Esophagus muscularis mucosa (tissue), 4 donors: ENCODE measurements around the gene ZNF587. TPM values are rescaled to one million over a fixed set of nuclear protein-coding genes. Genes with fewer than 3 reads are reported as not detected.

Experiments used
- DNase-seq: peaks from one replicate; pipeline ENCODE4 v3.0.0-alpha.2; 2017; ENCODE audit errors: extremely low spot score
- H3K27ac ChIP-seq, 4 donors: fragments of 200-600 bp; sonication (generic); replicated peaks in 1 of 4; 1 replicate in 3 of 4; 2 replicates in 1 of 4; pipeline ENCODE4 v1.5.1; 2016 to 2019; ENCODE audit warnings: mild to moderate bottlenecking in 1 of 4
- H3K27me3 ChIP-seq, 4 donors: fragments of 200-600 bp; sonication (generic); one replicate each; pipeline versions ENCODE4 v1.5.1 to v1.6.0; 2016 to 2019
- H3K36me3 ChIP-seq, 4 donors: fragments of 200-600 bp; sonication (generic); one replicate each; pipeline ENCODE4 v1.5.1; 2016 to 2019
- H3K4me1 ChIP-seq, 4 donors: fragments of 200-600 bp; sonication (generic); one replicate each; pipeline ENCODE4 v1.5.1; 2016 to 2019
- H3K4me3 ChIP-seq, 4 donors: fragments of 200-600 bp; sonication (generic); 1 replicate in 2 of 4; 2 replicates in 2 of 4; pipeline ENCODE4 v1.5.1; 2016 to 2019; ENCODE audit warnings: mild to moderate bottlenecking in 4 of 4, moderate library complexity in 1 of 4
- H3K9me3 ChIP-seq, 4 donors: fragments of 200-600 bp; sonication (generic); 1 replicate in 3 of 4; 2 replicates in 1 of 4; pipeline ENCODE4 v1.5.1; 2016 to 2019
- EP300 ChIP-seq: sonication (generic); formaldehyde crosslinking; IDR thresholded peaks from one replicate; pipeline ENCODE4 v1.6.1; 2017; ENCODE audit warnings: antibody characterized with exemption
- POLR2A ChIP-seq: fragments of 450-650 bp; IDR thresholded peaks from one replicate; pipeline ENCODE4 v1.6.1; 2017; ENCODE audit warnings: antibody characterized with exemption, moderate library complexity, mild to moderate bottlenecking, low read depth
- POLR2AphosphoS5 ChIP-seq, 2 donors: sonication (generic); formaldehyde crosslinking; IDR thresholded peaks; one replicate each; pipeline ENCODE4 v1.6.1; 2017; ENCODE audit warnings: antibody characterized with exemption in 2 of 2
- whole genome bisulfite sequencing: methylation state at CpG from one replicate; pipeline ENCODE4 v1.1.5; 2018; 5-methylcytosine and 5-hydroxymethylcytosine counted together
- intact Hi-C: fragments of 100-400 bp; cut with DNase I; formaldehyde crosslinking; loops from one replicate; pipeline ENCODE4 v1.15.1; 2023
- total RNA-seq, 4 donors: library from RNA; depleted of rRNA; stranded (reverse); fragments of >200 nt; gene quantifications; one replicate each; pipeline versions ENCODE4 v1.1.0 to v1.2.1, GENCODE V29; 2016
- TF ChIP-seq, protein P1 (sequence below), 3 experiments: fragments of 200-600 bp in 2 of 3; fragments of 450-650 bp in 1 of 3; sonication (generic) in 2 of 3; IDR thresholded peaks; one replicate each; pipeline ENCODE4 v1.5.1; 2017 to 2019; ENCODE audit warnings: antibody characterized with exemption in 3 of 3, mild to moderate bottlenecking in 2 of 3, moderate library complexity in 1 of 3

ZNF587 gene
- total RNA-seq, 4 donors from 2014 or later: 10.9 to 27.8 (median 19.8) TPM

DNA sequence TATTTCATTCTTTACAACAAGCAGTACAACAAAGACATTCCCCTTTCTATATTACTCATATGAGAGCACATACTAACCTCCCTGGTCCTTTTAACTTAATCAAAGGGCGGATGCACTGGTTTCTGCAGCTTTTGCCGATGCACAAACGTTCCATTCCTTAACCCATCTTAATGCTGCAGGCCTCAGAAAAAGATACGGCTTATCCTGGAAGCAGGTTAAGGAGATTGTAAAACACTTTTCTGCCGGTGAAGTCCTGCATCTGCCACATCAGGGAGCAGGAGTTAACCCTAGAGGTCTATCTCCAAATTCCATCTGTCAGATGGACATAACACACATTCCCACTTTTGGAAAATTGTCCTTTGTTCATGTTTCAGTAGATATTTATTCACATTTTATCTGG is 50.7 kb downstream of the ZNF587 start:
- peaks cover 0 to 9% (median 5%) of the 10 kb centered on the region in 4 donors for H3K36me3 ChIP-seq
- 49% methylated on average over 5 of the region's 5 CpGs for WGBS

GRCh38 chr19:57903618-57904184 is 54.0 kb downstream of the ZNF587 start:
- intact Hi-C loops: no loop called here
- 75% methylated on average over 7 of the region's 7 CpGs for WGBS
- Histone ChIP-seq H3K36me3 (peaks cover 9 to 29% (median 19%) of the 10 kb centered on the region in 4 donors), H3K4me1 (peaks cover 0 to 7% (median 0%) of the 10 kb centered on the region in 4 donors), H3K27me3 (no peaks in the 10 kb centered on the region), H3K9me3 (peaks cover 0 to 30% (median 16%) of the 10 kb centered on the region in 4 donors), H3K4me3 (no peak overlapping the region), H3K27ac (no peak overlapping the region)
- TF ChIP-seq, protein P1, sequence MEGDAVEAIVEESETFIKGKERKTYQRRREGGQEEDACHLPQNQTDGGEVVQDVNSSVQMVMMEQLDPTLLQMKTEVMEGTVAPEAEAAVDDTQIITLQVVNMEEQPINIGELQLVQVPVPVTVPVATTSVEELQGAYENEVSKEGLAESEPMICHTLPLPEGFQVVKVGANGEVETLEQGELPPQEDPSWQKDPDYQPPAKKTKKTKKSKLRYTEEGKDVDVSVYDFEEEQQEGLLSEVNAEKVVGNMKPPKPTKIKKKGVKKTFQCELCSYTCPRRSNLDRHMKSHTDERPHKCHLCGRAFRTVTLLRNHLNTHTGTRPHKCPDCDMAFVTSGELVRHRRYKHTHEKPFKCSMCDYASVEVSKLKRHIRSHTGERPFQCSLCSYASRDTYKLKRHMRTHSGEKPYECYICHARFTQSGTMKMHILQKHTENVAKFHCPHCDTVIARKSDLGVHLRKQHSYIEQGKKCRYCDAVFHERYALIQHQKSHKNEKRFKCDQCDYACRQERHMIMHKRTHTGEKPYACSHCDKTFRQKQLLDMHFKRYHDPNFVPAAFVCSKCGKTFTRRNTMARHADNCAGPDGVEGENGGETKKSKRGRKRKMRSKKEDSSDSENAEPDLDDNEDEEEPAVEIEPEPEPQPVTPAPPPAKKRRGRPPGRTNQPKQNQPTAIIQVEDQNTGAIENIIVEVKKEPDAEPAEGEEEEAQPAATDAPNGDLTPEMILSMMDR (IDR thresholded peaks at IDR 0.05): no peak
- TF ChIP-seq POLR2AphosphoS5 (IDR thresholded peaks at IDR 0.05) (no peak), POLR2A (no peak), EP300 (no peak)
- no peak for DNase-seq

More for the DNA sequence above, 50.7 kb downstream of the ZNF587 start:
- Histone ChIP-seq H3K9me3 (peaks cover 0 to 15% (median 6%) of the 10 kb centered on the region in 4 donors), H3K27me3 (no peaks in the 10 kb centered on the region), H3K4me1 (peaks cover 0 to 7% (median 0%) of the 10 kb centered on the region in 4 donors), H3K4me3 (no peak overlapping the region), H3K27ac (no peak overlapping the region)
- intact Hi-C loops: no loop called here
- DNase-seq: no peak
- TF ChIP-seq POLR2A (no peak), POLR2AphosphoS5 (IDR thresholded peaks at IDR 0.05) (no peak), EP300 (no peak)
- TF ChIP-seq, protein P1 (IDR thresholded peaks at IDR 0.05): no peak

DNA sequence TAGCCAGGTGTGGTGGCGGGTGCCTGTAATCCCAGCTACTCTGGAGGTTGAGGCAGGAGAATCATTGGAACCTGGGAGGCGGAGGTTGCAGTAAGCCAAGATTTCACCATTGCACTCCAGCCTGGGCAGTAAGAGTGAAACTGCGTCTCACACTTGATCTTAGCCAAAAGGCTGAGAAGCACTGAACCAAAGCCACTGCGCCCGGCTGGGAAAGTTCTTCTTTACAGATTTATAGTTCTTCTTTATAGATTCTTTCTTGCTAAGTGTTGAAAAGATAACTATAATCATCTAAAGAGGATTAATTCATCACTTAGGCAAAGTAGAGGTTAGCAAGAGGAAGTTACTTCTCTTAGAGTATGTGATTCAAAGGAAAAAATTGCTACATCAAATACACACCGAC is 55.6 kb downstream of the ZNF587 start:
- 91% methylated on average over 6 of the region's 6 CpGs for WGBS
- Histone ChIP-seq H3K4me1 (peaks cover 0 to 7% (median 0%) of the 10 kb centered on the region in 4 donors), H3K9me3 (peaks cover 0 to 34% (median 20%) of the 10 kb centered on the region in 4 donors), H3K27me3 (no peaks in the 10 kb centered on the region), H3K36me3 (peaks cover 18 to 39% (median 30%) of the 10 kb centered on the region in 4 donors), H3K4me3 (no peak overlapping the region), H3K27ac (no peak overlapping the region)
- TF ChIP-seq, protein P1 (IDR thresholded peaks at IDR 0.05): no peak
- no peak for TF ChIP-seq EP300
- no peak for DNase-seq
- intact Hi-C loops: no loop called here

DNA sequence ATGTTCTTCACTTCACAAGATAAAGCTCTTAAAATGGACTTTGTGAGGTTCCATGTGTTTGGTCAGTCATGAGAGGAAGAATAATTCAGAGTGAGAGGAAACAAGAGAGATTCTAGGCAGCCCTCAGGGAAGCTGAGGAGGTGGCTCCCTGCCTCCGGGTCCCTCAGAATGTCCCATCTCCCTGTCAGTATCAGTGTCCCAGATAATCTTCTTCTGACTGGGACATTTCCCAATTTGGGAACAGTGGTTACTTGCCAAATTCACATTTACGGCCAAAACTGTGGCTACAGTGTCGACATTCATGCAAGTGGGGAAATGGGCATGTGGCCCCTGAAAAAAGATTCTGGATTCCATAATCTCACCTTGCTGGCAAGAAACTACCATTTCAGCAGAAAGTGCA is 57.7 kb downstream of the ZNF587 start:
- H3K27ac ChIP-seq: no peak overlapping the region
- peaks cover 0 to 7% (median 0%) of the 10 kb centered on the region in 4 donors for H3K4me1 ChIP-seq
- no peak overlapping the region for H3K4me3 ChIP-seq
- intact Hi-C loops: no loop called here
- H3K36me3 ChIP-seq: peaks cover 34 to 61% (median 51%) of the 10 kb centered on the region in 4 donors
- H3K9me3 ChIP-seq: peaks cover 0 to 47% (median 32%) of the 10 kb centered on the region in 4 donors
- 92% methylated on average over 3 of the region's 3 CpGs for whole genome bisulfite sequencing
- no peak for DNase-seq
- TF ChIP-seq EP300 (no peak), POLR2AphosphoS5 (IDR thresholded peaks at IDR 0.05) (no peak), POLR2A (no peak)
- TF ChIP-seq, protein P1 (IDR thresholded peaks at IDR 0.05): no peak
- no peaks in the 10 kb centered on the region for H3K27me3 ChIP-seq

DNA sequence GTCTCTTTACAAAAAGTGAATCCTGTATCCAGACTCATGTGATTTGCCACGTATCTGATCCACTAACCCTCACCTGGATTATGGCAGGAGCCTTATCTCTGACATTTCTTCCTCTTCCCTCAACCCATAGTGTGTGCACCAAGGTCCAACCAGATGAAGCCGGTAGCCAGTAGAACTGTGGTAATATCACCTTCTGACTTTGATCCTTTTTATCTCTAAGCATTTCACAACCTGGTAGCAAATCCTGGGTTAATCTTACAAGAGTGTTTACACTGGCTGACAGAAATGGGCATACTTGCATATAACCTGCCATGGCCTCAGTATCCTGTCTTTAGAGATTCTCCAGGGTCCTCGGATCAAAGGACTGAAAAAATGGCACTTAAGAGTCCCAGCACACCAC is 64.9 kb downstream of the ZNF587 start:
- H3K4me1 ChIP-seq: peaks cover 13 to 21% (median 19%) of the 10 kb centered on the region in 4 donors
- intact Hi-C loops: no loop called here
- 96% methylated on average over 3 of the region's 3 CpGs for WGBS
- H3K9me3 ChIP-seq: peaks cover 0 to 21% (median 17%) of the 10 kb centered on the region in 4 donors
- H3K27me3 ChIP-seq: no peaks in the 10 kb centered on the region
- no peak for DNase-seq
- TF ChIP-seq POLR2A (no peak), EP300 (no peak), POLR2AphosphoS5 (IDR thresholded peaks at IDR 0.05) (no peak)
- TF ChIP-seq, protein P1 (IDR thresholded peaks at IDR 0.05): no peak
- H3K36me3 ChIP-seq: peaks cover 19 to 38% (median 37%) of the 10 kb centered on the region in 4 donors
- H3K4me3 ChIP-seq: no peak overlapping the region
- H3K27ac ChIP-seq: no peak overlapping the region
